Stimulated activated CD8-positive, alpha-beta memory T cell treated with anti-CD3 and anti-CD28 coated beads, Interleukin-7, amount 100 ng/mL, for 4 hours (primary cell): ENCODE data around the gene FBLN7.

Experiments used
- DNase-seq, 2 donors: peaks; one replicate each; pipeline ENCODE4 v3.0.0-alpha.2; 2020; ENCODE audit warnings: low read depth in 2 of 2

The FBLN7 gene

DNA sequence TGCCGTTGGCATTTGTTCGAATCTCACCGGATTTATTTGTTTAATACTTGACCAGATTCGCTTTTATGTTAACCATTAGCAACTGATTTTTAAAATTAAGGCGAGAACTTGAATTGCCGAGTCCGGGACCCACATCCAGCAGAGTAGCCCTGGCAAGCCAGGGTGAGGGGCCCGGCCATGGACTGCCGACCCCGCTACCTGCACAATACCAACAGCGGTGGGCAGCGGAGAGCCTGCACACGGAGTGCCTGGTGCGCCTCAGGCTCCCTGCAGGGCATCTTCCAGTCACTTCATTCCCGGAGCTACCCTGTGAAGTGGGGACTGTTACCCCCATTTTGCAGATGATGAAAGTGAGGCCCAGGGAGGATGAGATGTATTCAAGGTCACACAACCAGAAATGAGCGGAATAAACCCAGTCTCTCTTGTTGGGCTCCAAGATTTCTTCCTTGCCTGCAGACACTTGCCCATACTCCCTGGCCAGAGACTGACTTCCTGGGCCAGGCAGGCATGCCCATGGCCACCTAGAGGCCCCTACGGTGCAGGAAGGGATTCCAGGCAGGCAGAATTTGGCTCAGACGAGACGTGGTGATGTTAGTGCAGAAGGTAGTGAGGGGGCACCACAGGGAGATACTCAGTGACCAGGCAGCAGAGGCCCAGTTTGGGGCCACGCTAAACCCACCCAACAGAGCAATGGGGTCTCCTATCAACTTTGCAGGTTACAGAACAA is 2.9 kb downstream of the FBLN7 start:
- no peak for DNase-seq

GRCh38 chr2:112141626-112142007 is 3.4 kb downstream of the FBLN7 start:
- no peak for DNase-seq

DNA sequence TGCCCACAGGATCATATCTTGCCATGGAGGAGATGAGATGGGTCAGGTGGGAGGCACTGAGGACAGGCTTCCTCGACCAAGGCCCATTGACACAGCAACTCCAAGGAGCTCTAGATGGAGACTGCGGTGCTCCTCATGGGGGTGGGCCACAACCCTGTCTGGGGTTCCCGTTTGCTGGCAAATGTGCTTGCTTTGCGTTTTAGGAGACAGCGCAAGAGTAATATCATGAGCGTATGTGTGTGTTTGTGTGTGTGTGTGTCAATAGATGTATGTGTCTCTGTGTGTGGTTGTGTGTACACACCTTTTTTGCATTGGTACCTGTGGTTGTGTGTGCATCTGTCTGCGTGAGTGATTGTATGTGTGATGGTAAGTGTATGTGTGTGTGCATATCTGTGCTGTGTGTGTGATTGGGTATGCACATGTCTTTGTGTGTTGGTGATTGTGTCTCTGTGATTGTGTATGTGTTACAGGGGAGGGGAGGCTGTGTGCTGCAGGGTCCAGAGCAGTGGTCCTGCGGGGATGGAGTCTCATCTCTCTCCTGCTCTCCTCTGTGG is 4.4 kb downstream of the FBLN7 start:
- no peak for DNase-seq

DNA sequence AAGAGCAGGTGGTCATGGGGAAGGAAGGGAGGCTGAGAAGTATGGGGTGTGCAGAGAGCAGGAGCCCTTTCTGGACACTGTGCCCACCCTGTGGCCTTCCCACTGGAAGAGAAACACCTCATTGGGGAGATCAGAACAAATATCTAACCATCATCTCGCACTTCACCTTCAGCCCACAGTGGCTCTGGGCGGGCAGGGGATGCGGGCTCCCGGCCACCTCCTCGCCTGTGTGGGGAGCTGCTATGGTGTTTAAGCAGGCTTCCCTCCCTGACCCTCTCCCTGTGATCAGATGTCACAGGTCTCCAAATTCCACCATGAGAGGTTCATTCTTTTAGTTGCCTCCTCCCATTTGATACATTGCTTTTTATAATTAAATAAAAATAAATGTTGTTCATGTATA is 5.0 kb downstream of the FBLN7 start:
- DNase-seq: no peak

GRCh38 chr2:112144966-112145365 is 6.8 kb downstream of the FBLN7 start:
- no peak for DNase-seq

- no peak for DNase-seq
These were observed 9.4 kb downstream of the FBLN7 start for GRCh38 chr2:112147382-112148168.

DNA sequence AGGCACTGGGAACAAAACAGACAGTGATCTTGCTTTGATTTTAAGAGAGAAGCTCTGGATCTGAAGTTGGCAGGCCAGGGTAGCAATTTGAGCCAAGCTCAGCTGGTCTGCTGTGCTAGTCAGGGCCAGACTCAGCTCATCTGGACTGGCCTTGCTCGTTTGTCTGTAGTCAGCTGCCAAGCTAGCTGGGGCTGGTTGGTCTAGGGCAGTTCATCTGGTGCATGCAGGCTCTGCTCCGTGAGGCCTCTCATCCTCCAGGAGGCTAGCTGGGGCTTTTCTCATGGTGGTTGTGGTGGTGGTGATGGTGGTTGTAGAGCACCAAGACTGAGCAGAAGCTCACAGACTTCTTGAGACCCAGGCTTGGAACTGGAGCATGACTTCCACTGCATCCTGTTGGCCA is 10.3 kb downstream of the FBLN7 start:
- no peak for DNase-seq

GRCh38 chr2:112149194-112149593 is 11.0 kb downstream of the FBLN7 start:
- no peak for DNase-seq

GRCh38 chr2:112149866-112150435 is 11.8 kb downstream of the FBLN7 start:
- no peak for DNase-seq

- DNase-seq: no peak
These were observed 12.3 kb downstream of the FBLN7 start for GRCh38 chr2:112150447-112150846.

DNA sequence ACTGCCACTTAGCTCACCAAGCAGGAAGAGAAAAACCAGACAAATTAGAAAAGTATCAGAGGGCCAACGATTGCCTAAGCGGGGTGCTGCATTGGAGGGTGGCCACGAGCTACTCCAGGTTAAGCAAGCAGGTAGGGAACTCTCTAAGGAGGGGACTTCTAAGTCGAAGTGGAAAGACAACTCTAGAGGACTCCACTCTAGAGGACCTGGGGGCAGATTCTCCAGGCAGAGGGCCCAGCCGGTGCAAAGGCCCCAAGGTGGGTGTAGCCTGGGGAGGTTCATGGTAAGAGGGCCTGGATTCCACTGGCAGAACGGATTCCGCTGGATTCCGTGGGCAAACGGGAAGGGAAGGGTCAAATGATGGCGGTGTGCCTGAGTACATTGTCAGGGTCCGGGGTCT is 12.7 kb downstream of the FBLN7 start:
- DNase-seq: no peak

- no peak for DNase-seq
These were observed 13.1 kb downstream of the FBLN7 start for GRCh38 chr2:112151271-112151670.

- no peak for DNase-seq
These were observed 13.7 kb downstream of the FBLN7 start for GRCh38 chr2:112151701-112152440.

DNA sequence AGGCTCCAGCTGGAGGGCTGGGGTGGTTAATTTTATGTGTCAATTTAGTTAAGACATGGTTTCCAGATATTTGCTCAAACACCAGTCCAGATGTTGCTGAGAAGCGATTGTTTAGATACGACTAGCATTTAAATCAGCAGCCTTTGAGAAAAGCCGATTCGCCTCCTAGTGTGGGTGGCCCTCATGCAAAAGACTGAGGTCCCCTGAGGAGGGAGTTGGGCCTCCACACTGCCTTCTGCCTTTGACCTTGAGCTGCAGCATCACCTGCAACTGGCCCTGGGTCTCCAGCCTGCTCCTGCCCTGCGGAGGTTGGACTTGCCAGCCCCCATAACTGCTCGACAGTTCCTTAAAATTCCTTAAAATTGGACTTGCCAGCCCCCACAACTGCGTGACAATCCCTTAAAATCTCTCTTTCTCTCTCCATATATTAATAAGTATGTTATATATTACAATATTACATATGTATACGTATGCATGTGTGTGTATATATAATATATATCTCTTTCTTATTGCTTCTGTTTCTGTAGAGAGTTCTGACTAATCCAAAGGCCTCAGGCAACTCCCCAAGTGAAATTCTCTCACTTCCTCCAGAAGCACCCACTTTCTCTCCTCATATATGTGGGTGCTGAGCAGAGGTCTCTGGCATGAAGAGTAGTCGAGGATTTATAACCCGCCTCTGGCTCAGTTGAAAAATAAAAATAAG is 14.4 kb downstream of the FBLN7 start:
- DNase-seq: no peak

- DNase-seq: no peak
These were observed 14.9 kb downstream of the FBLN7 start for GRCh38 chr2:112153179-112153490.

GRCh38 chr2:112153501-112153900 is 15.3 kb downstream of the FBLN7 start:
- DNase-seq: no peak

DNA sequence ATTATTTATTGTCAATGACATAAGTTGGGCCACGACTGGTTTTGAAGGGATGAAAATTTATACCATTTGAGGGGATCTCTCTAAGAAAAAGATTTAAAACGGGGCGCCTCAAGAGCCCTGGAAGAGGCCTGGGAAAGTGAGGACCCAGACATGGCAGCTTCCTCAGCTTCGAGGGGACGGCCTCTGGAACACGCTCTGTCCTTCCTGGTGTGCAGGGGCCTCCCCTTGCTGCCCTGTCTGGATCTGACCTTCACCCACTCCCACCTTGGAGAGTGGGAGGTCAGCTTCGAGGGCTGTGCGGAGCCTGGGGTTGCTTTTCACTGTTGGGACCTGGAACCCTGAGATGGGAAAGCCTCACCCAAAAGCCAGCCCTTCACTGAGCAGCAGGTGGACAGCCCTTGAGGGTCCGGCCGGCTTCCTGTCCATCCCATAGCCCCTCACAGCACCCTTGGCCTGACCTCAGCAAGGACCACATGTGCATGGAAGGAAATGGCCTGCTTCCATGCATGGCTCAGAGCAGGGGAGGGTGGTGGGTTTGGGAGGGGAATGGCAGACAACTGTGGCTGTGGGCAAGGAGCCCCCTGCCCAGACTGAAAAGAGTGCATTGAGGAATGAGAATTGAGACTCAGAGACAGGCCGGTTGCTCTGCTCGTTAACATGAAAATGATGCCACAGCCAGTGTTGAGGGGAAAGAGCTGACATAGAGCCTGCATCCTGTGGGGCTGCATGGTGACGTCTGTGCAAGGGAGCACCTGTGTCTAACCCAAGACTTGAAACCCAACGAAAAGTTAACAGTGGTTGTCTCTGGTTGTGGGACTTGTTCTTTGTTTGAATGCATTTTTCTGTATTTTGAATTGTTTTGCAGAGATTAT is 16.3 kb downstream of the FBLN7 start:
- DNase-seq: no peak

GRCh38 chr2:112155331-112156151 is 17.4 kb downstream of the FBLN7 start:
- no peak for DNase-seq

GRCh38 chr2:112156152-112156986 is 18.2 kb downstream of the FBLN7 start:
- peak in 1 of 2 donors; percentile 20 for DNase-seq
